Endodermal cell (in vitro differentiated cells): Measurements from ENCODE around the gene MTA1. TPM values are rescaled to one million over a fixed set of nuclear protein-coding genes. Genes with fewer than 3 reads are reported as not detected.
A peak's percentile ranks its signal among the peaks of the same experiment; 100 is the strongest.

Source experiments
- DNase-seq: peaks from one replicate; pipeline ENCODE4 v3.0.0-alpha.2; 2017
- H3K27ac ChIP-seq: 2 replicates; pipeline ENCODE4 v1.5.1; 2013; ENCODE audit warnings: mild to moderate bottlenecking, low read depth, low read length, moderate library complexity
- H3K27me3 ChIP-seq: 2 replicates; pipeline ENCODE4 v1.6.1; 2013; ENCODE audit warnings: mild to moderate bottlenecking, low read length, moderate library complexity; ENCODE audit not compliant: insufficient read depth, control insufficient read depth, poor library complexity, severe bottlenecking
- H3K36me3 ChIP-seq: 2 replicates; pipeline ENCODE4 v1.7.0; 2013; ENCODE audit warnings: mild to moderate bottlenecking, low read length, moderate library complexity; ENCODE audit not compliant: control insufficient read depth, insufficient read depth
- H3K4me1 ChIP-seq: one replicate; pipeline ENCODE4 v1.7.0; 2013; ENCODE audit warnings: low read length; ENCODE audit not compliant: control insufficient read depth, insufficient read depth
- H3K4me3 ChIP-seq: 2 replicates; pipeline ENCODE4 v1.5.1; 2013; ENCODE audit warnings: mild to moderate bottlenecking, low read length, moderate library complexity
- H3K9ac ChIP-seq: 2 replicates; pipeline ENCODE4 v1.6.1; 2013; ENCODE audit warnings: mild to moderate bottlenecking, low read length, moderate library complexity; ENCODE audit not compliant: poor library complexity, severe bottlenecking; ENCODE audit errors: extremely low read depth
- H3K9me3 ChIP-seq: 2 replicates; pipeline ENCODE4 v1.6.1; 2013; ENCODE audit warnings: mild to moderate bottlenecking, low read length, moderate library complexity; ENCODE audit not compliant: control insufficient read depth
- H3K27ac Mint-ChIP-seq: 2 replicates; pipeline ENCODE4 v1.8.0; 2020; ENCODE audit warnings: mixed read lengths
- H3K27me3 Mint-ChIP-seq: 2 replicates; pipeline ENCODE4 v1.8.0; 2021; ENCODE audit warnings: mild to moderate bottlenecking, mixed read lengths; ENCODE audit not compliant: insufficient read depth
- H3K36me3 Mint-ChIP-seq: 2 replicates; pipeline ENCODE4 v1.8.0; 2020; ENCODE audit warnings: low read depth, mixed read lengths
- H3K4me1 Mint-ChIP-seq: 2 replicates; pipeline ENCODE4 v1.8.0; 2020; ENCODE audit warnings: mixed read lengths
- H3K4me3 Mint-ChIP-seq: 2 replicates; pipeline ENCODE4 v1.8.0; 2020; ENCODE audit warnings: mild to moderate bottlenecking, moderate library complexity, mixed read lengths
- H3K9me3 Mint-ChIP-seq: 2 replicates; pipeline ENCODE4 v1.8.0; 2020; ENCODE audit warnings: mild to moderate bottlenecking, mixed read lengths
- CTCF ChIP-seq: fragments of 200-600 bp; sonication (generic); conservative IDR thresholded peaks from 2 replicates; pipeline ENCODE4 v1.5.0; 2021; ENCODE audit warnings: antibody characterized with exemption, mild to moderate bottlenecking
- WGBS, 2 experiments: methylation state at CpG; one replicate each; pipeline versions ENCODE4 v1.1.5 to v1.1.7; 2013; ENCODE audit warnings: missing lambda C conversion rate in 2 of 2, mixed read lengths in 1 of 2; ENCODE audit not compliant: insufficient coverage in 1 of 2, insufficient read length in 1 of 2; 5-methylcytosine and 5-hydroxymethylcytosine counted together
- total RNA-seq, 2 donors: library from RNA; stranded (reverse); fragmentation: NEBNext Ultra II Directional in 1 of 2; extraction: Animal tissue kit (Norgen Biotek cat#: 25700) in 1 of 2; gene quantifications; 2 replicates in 1 of 2; 3 replicates in 1 of 2; pipeline ENCODE4 v1.2.1, GENCODE V29; 2021

The MTA1 gene
- total RNA-seq, 2 donors from 2014 or later, result 245 to 246 TPM

GRCh38 chr14:105398726-105399465, 20.7 kb upstream of the MTA1 start:
- peak overlapping the region; percentile 38 for H3K9ac ChIP-seq
- Mint-ChIP-seq H3K27me3 (peaks cover 30% of the 10 kb centered on the region), H3K4me3 (peak overlapping the region; percentile 59), H3K36me3 (peaks cover 37% of the 10 kb centered on the region), H3K4me1 (no peaks in the 10 kb centered on the region), H3K27ac (no peak overlapping the region), H3K9me3 (peaks cover 53% of the 10 kb centered on the region)
- no peak for DNase-seq
- no peak overlapping the region for H3K27ac ChIP-seq
- H3K36me3 ChIP-seq, result peaks cover 23% of the 10 kb centered on the region
- H3K9me3 ChIP-seq, result peaks cover 28% of the 10 kb centered on the region
- WGBS, 2 experiments, result 50 to 65% methylated on average over 13 to 41 of the region's 41 CpGs
- TF ChIP-seq CTCF, result no peak
- peak overlapping the region; percentile 80 for H3K4me3 ChIP-seq
- no peaks in the 10 kb centered on the region for H3K27me3 ChIP-seq
- no peaks in the 10 kb centered on the region for H3K4me1 ChIP-seq

GRCh38 chr14:105399466-105399775, 20.2 kb upstream of the MTA1 start:
- Histone ChIP-seq H3K4me3 (peak overlapping the region; percentile 80), H3K36me3 (peaks cover 23% of the 10 kb centered on the region), H3K9ac (no peak overlapping the region), H3K4me1 (no peaks in the 10 kb centered on the region), H3K27ac (no peak overlapping the region), H3K9me3 (peaks cover 33% of the 10 kb centered on the region), H3K27me3 (no peaks in the 10 kb centered on the region)
- Mint-ChIP-seq H3K9me3 (peaks cover 58% of the 10 kb centered on the region), H3K27me3 (peaks cover 35% of the 10 kb centered on the region), H3K36me3 (peaks cover 37% of the 10 kb centered on the region), H3K4me1 (no peaks in the 10 kb centered on the region), H3K4me3 (peak overlapping the region; percentile 59), H3K27ac (no peak overlapping the region)
- TF ChIP-seq CTCF, result no peak
- DNase-seq, result no peak
- WGBS, 2 experiments, result 98 to 100% methylated on average over 5 to 8 of the region's 8 CpGs

- H3K4me3 ChIP-seq, result peak overlapping the region; percentile 80
- Mint-ChIP-seq H3K27me3 (peaks cover 40% of the 10 kb centered on the region), H3K4me1 (no peaks in the 10 kb centered on the region), H3K9me3 (peaks cover 64% of the 10 kb centered on the region), H3K36me3 (peaks cover 33% of the 10 kb centered on the region), H3K27ac (no peak overlapping the region), H3K4me3 (peak overlapping the region; percentile 59)
- 94 to 97% methylated on average over 9 of the region's 9 CpGs for WGBS, 2 experiments
- no peak for TF ChIP-seq CTCF
- H3K36me3 ChIP-seq, result peaks cover 23% of the 10 kb centered on the region
- peaks cover 37% of the 10 kb centered on the region for H3K9me3 ChIP-seq
- no peak for DNase-seq
- H3K9ac ChIP-seq, result no peak overlapping the region
- no peaks in the 10 kb centered on the region for H3K27me3 ChIP-seq
- no peaks in the 10 kb centered on the region for H3K4me1 ChIP-seq
- no peak overlapping the region for H3K27ac ChIP-seq
These were observed 19.6 kb upstream of the MTA1 start for GRCh38 chr14:105400016-105400415.
